Astrocyte (in vitro differentiated cells and primary cell): ENCODE results near the gene SAPCD2. TPM values are rescaled to one million over a fixed set of nuclear protein-coding genes. Genes with fewer than 3 reads are reported as not detected.
A peak's percentile ranks its signal among the peaks of the same experiment; 100 is the strongest.

Source experiments
- DNase-seq: peaks from one replicate; pipeline ENCODE4 v3.0.0-alpha.2; 2010; ENCODE audit warnings: low read depth
- FAIRE-seq: peaks from 2 replicates; lab custom pipeline; 2011; peaks lifted over from hg19 to GRCh38; lab: Jason Lieb, UNC
- H2AFZ ChIP-seq: 2 replicates; pipeline ENCODE4 v1.6.0; 2012; ENCODE audit warnings: low read depth, low read length, inconsistent platforms
- H3K27ac ChIP-seq: 2 replicates; pipeline ENCODE4 v1.5.1; 2011; ENCODE audit warnings: low read depth, low read length, inconsistent platforms
- H3K27me3 ChIP-seq: 2 replicates; pipeline ENCODE4 v1.6.0; 2011; ENCODE audit warnings: low read length, inconsistent platforms; ENCODE audit not compliant: insufficient read depth
- H3K36me3 ChIP-seq: 2 replicates; pipeline ENCODE4 v1.5.1; 2011; ENCODE audit warnings: low read length, inconsistent platforms; ENCODE audit not compliant: insufficient read depth
- H3K4me1 ChIP-seq: 2 replicates; pipeline ENCODE4 v1.5.1; 2011; ENCODE audit warnings: low read length, inconsistent platforms; ENCODE audit not compliant: insufficient read depth
- H3K4me2 ChIP-seq: 2 replicates; pipeline ENCODE4 v1.6.0; 2012; ENCODE audit warnings: low read length, inconsistent platforms
- H3K4me3 ChIP-seq: 2 replicates; pipeline ENCODE4 v1.5.1; 2011; ENCODE audit warnings: low read depth, mild to moderate bottlenecking, low read length, inconsistent platforms; ENCODE audit not compliant: insufficient read depth
- H3K79me2 ChIP-seq: 2 replicates; pipeline ENCODE4 v1.6.0; 2012; ENCODE audit warnings: mild to moderate bottlenecking, low read length, inconsistent platforms; ENCODE audit not compliant: insufficient read depth
- H3K9ac ChIP-seq: 2 replicates; pipeline ENCODE4 v1.6.0; 2012; ENCODE audit warnings: mild to moderate bottlenecking, low read length, inconsistent platforms
- H3K9me3 ChIP-seq: 2 replicates; pipeline ENCODE4 v1.5.1; 2012; ENCODE audit warnings: low read depth, mild to moderate bottlenecking, low read length, inconsistent platforms; ENCODE audit not compliant: insufficient read depth
- H4K20me1 ChIP-seq: 2 replicates; pipeline ENCODE4 v1.6.0; 2012; ENCODE audit warnings: low read length, inconsistent platforms; ENCODE audit not compliant: insufficient read depth
- H3K27ac Mint-ChIP-seq: one replicate; pipeline ENCODE4 v1.8.0; 2021; ENCODE audit warnings: mild to moderate bottlenecking, mixed read lengths; ENCODE audit not compliant: unreplicated experiment
- H3K27me3 Mint-ChIP-seq: one replicate; pipeline ENCODE4 v1.8.0; 2021; ENCODE audit warnings: low read depth, mixed read lengths; ENCODE audit not compliant: unreplicated experiment
- H3K36me3 Mint-ChIP-seq: one replicate; pipeline ENCODE4 v1.8.0; 2021; ENCODE audit warnings: low read depth, mixed read lengths; ENCODE audit not compliant: unreplicated experiment
- H3K4me1 Mint-ChIP-seq: one replicate; pipeline ENCODE4 v1.8.0; 2021; ENCODE audit warnings: low read depth, mixed read lengths; ENCODE audit not compliant: unreplicated experiment
- H3K4me3 Mint-ChIP-seq: one replicate; pipeline ENCODE4 v1.8.0; 2021; ENCODE audit warnings: mild to moderate bottlenecking, moderate library complexity, mixed read lengths; ENCODE audit not compliant: unreplicated experiment
- H3K9me3 Mint-ChIP-seq: one replicate; pipeline ENCODE4 v1.8.0; 2021; ENCODE audit warnings: mild to moderate bottlenecking, mixed read lengths; ENCODE audit not compliant: unreplicated experiment
- EZH2 ChIP-seq: IDR thresholded peaks from 2 replicates; pipeline ENCODE4 v1.6.1; 2012; ENCODE audit warnings: mild to moderate bottlenecking, low read length, inconsistent platforms; ENCODE audit not compliant: insufficient read depth
- total RNA-seq: library from RNA; stranded (reverse); gene quantifications from 2 replicates; pipeline ENCODE4 v1.2.1, GENCODE V29; 2021
- TF ChIP-seq, protein P1 (sequence below): IDR thresholded peaks from 2 replicates; pipeline ENCODE4 v1.5.1; 2011; ENCODE audit warnings: low read depth, mild to moderate bottlenecking, inconsistent platforms, low read length, moderate library complexity; ENCODE audit not compliant: insufficient read depth

SAPCD2 gene
- total RNA-seq, 1 donor from 2014 or later, result 0.43 TPM

DNA sequence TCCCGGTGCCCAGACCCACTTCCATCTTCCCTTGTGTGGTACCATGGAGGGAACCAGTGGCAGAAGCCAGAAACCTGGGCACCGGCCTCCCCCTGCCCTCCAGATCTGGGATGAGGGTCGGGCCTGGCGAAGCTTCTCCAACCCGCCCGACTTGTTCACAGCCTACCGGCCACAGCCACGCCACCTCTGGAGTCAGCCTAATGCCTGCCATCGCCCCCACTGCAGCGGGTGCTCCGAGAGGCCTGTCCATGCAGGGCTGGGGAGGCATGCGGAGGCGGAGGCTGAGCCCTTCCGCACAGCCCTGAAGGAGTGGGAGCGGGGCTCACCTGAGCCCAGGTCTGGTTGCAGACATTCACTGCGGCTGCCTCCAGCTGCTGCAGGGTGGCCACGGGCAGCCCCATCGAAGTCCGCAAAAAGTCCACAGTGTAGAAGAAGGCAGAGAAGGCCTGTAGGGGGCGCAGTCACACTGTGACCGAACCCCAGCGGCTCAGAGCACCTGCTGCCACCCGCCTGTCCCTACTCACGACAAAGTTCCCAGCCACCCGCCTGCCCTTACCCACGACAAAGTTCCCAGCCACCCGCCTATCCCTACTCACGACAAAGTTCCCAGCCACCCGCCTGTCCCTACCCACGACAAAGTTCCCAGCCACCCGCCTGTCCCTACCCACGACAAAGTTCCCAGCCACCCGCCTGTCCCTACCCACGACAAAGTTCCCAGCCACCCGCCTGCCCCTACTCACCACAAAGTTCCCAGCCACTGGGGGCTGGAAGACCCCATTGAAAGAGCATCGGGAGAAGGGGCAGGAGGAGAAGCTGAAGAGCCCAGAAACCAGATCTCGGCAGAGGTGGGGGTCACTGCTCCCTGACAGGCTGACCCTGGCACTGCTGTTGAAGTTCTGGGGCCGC is 20.6 kb downstream of the SAPCD2 start:
- no peaks in the 10 kb centered on the region for H3K9me3 Mint-ChIP-seq

DNA sequence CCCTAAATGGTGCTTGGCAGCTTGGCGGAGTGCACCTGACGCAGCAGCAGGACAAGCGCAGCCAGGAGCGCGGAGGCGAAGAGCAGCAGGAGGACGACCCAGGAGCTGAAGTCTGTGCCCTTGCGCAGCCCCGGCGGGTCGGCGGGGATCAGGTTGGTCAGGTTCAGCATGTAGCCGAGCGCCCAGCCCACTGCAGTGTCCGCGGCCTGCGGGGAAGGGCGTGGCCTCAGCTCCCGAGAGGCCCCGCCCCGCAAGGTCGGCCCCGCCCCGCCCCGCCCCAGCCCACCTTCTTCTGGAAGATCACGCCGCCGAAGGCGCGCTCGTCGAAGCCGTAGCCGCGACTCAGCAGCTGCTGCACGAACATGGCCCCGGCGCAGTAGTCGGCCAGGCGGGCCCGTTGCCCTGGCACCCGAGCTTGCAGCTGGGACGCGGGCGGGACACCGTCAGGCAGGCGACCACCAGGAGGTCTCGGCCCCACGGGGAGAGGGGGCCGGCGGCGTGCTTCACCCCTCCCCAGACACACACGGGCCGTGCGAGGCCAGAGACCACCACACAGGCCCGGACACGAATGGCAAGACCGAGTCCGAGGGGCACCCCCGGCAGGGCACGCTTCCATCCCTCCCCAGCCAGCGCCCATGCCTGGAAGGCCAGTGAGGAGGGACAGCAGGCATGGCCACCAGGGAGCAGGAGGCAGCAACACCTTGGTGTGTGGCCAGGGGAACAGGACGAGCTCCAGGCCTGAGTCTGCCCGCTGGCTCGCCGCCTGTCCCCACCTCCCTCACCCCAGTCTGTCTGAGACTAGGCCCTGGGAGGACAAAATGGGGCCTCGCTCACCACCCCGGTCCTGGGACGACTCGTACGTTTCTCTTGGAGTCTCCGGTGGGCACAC is 21.5 kb downstream of the SAPCD2 start:
- H3K27ac ChIP-seq, result no peak overlapping the region
- no peak overlapping the region for H2AFZ ChIP-seq
- H3K36me3 ChIP-seq, result no peaks in the 10 kb centered on the region
- H3K4me3 Mint-ChIP-seq, result no peak overlapping the region
- H3K9me3 Mint-ChIP-seq, result no peaks in the 10 kb centered on the region
- H3K9me3 ChIP-seq, result no peaks in the 10 kb centered on the region
- peaks cover 37% of the 10 kb centered on the region for H3K27me3 Mint-ChIP-seq
- H3K9ac ChIP-seq, result no peak overlapping the region
- no peak overlapping the region for H3K27ac Mint-ChIP-seq
- peaks cover 13% of the 10 kb centered on the region for H3K79me2 ChIP-seq
- H3K27me3 ChIP-seq, result peaks cover 22% of the 10 kb centered on the region
- H3K4me2 ChIP-seq, result no peak overlapping the region
- no peak for FAIRE-seq
- no peak overlapping the region for H3K4me3 ChIP-seq
- H4K20me1 ChIP-seq, result peaks cover 19% of the 10 kb centered on the region
- peak; percentile 81 for TF ChIP-seq EZH2
- TF ChIP-seq, protein P1, sequence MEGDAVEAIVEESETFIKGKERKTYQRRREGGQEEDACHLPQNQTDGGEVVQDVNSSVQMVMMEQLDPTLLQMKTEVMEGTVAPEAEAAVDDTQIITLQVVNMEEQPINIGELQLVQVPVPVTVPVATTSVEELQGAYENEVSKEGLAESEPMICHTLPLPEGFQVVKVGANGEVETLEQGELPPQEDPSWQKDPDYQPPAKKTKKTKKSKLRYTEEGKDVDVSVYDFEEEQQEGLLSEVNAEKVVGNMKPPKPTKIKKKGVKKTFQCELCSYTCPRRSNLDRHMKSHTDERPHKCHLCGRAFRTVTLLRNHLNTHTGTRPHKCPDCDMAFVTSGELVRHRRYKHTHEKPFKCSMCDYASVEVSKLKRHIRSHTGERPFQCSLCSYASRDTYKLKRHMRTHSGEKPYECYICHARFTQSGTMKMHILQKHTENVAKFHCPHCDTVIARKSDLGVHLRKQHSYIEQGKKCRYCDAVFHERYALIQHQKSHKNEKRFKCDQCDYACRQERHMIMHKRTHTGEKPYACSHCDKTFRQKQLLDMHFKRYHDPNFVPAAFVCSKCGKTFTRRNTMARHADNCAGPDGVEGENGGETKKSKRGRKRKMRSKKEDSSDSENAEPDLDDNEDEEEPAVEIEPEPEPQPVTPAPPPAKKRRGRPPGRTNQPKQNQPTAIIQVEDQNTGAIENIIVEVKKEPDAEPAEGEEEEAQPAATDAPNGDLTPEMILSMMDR, result no peak
- H3K4me1 Mint-ChIP-seq, result peaks cover 2% of the 10 kb centered on the region
- no peak for DNase-seq
- H3K36me3 Mint-ChIP-seq, result no peaks in the 10 kb centered on the region
- H3K4me1 ChIP-seq, result peaks cover 16% of the 10 kb centered on the region

More for the DNA sequence above, 20.6 kb downstream of the SAPCD2 start:
- Histone ChIP-seq H2AFZ (no peak overlapping the region), H3K4me3 (no peak overlapping the region), H3K9ac (no peak overlapping the region), H3K79me2 (peaks cover 4% of the 10 kb centered on the region), H3K27ac (no peak overlapping the region), H3K4me1 (peaks cover 9% of the 10 kb centered on the region), H3K4me2 (no peak overlapping the region), H3K36me3 (no peaks in the 10 kb centered on the region), H3K9me3 (no peaks in the 10 kb centered on the region), H4K20me1 (peaks cover 10% of the 10 kb centered on the region), H3K27me3 (peaks cover 25% of the 10 kb centered on the region)
- DNase-seq (no peak), FAIRE-seq (no peak)
- no peak overlapping the region for H3K27ac Mint-ChIP-seq
- peaks cover 1% of the 10 kb centered on the region for H3K4me1 Mint-ChIP-seq
- H3K36me3 Mint-ChIP-seq, result no peaks in the 10 kb centered on the region
- H3K27me3 Mint-ChIP-seq, result peaks cover 39% of the 10 kb centered on the region
- no peak overlapping the region for H3K4me3 Mint-ChIP-seq
- TF ChIP-seq, protein P1, result peak; percentile 29
- peak; percentile 53 for TF ChIP-seq EZH2
